ENCODE results near the gene TMEM130. TPM values are rescaled to one million over a fixed set of nuclear protein-coding genes. Genes with fewer than 3 reads are reported as not detected.

Gene TMEM130
- total and polyA plus RNA-seq, 2 experiments from 2014 or later, result 1.5 to 2.0 TPM

- Mint-ChIP-seq H3K4me3 (no peak overlapping the region), H3K9me3 (no peaks in the 10 kb centered on the region), H3K36me3 (ENCODE audit: low read depth) (no peaks in the 10 kb centered on the region; the same call in 2 of the 3 replicates), H3K4me1 (peaks cover 3% of the 10 kb centered on the region; the same call in 2 of the 3 replicates), H3K27ac (no peak overlapping the region), H3K27me3 (ENCODE audit: insufficient read depth, low read depth, poor library complexity) (peaks cover 19% of the 10 kb centered on the region)
- no peak for ATAC-seq
- no peaks in the 10 kb centered on the region for H3K36me3 ChIP-seq (ENCODE audit: insufficient read depth)
- peaks cover 5% of the 10 kb centered on the region; the same call in 1 of the 2 replicates for H3K4me1 ChIP-seq (ENCODE audit: insufficient read depth)
- H3K27ac ChIP-seq (ENCODE audit: low read depth), result no peak overlapping the region
- H3K27me3 ChIP-seq (ENCODE audit: insufficient read depth), result peaks cover 19% of the 10 kb centered on the region
- H2AFZ ChIP-seq, result no peak overlapping the region
- no peaks in the 10 kb centered on the region for H3K9me2 ChIP-seq (ENCODE audit: insufficient read depth)
- no peak overlapping the region for H3K4me2 ChIP-seq
- no peaks in the 10 kb centered on the region for H3K79me2 ChIP-seq (replicated peaks; ENCODE audit: insufficient read depth)
- H3K4me3 ChIP-seq, result no peak overlapping the region
- H4K20me1 ChIP-seq (replicated peaks; ENCODE audit: insufficient read depth), result no peaks in the 10 kb centered on the region
- TF ChIP-seq POLR2AphosphoS5 (IDR thresholded peaks at IDR 0.05; ENCODE audit: low read depth) (no peak), EZH2 (IDR thresholded peaks at IDR 0.05; ENCODE audit: low read depth, unreplicated experiment) (no peak), CREB1 (CRISPR knock-in tag; IDR thresholded peaks at IDR 0.05; ENCODE audit: low read depth) (no peak), STAT1 (IDR thresholded peaks at IDR 0.05; ENCODE audit: unreplicated experiment) (no peak), EZH2phosphoT487 (IDR thresholded peaks at IDR 0.05; ENCODE audit: unreplicated experiment) (no peak), NANOG (IDR thresholded peaks at IDR 0.05; ENCODE audit: borderline replicate concordance) (no peak), CTCF (conservative IDR thresholded peaks at IDR 0.05; ENCODE audit: low read depth in 2 of 2) (no peak), ETS1 (IDR thresholded peaks at IDR 0.05) (no peak), ZNF331 (CRISPR knock-in tag; IDR thresholded peaks at IDR 0.05; ENCODE audit: low read depth) (no peak), REST (IDR thresholded peaks at IDR 0.05; ENCODE audit: unreplicated experiment) (no peak), JUNB (IDR thresholded peaks at IDR 0.05; ENCODE audit: unreplicated experiment) (no peak), ZNF114 (CRISPR knock-in tag; IDR thresholded peaks at IDR 0.05) (no peak), ZNF462 (CRISPR knock-in tag; IDR thresholded peaks at IDR 0.05) (no peak)
- H3F3A ChIP-seq (replicated peaks; ENCODE audit: low read depth), result no peaks in the 10 kb centered on the region
- no peak for DNase-seq (ENCODE audit: low spot score)
Measured at GRCh38 chr7:98864731-98865453, 4.9 kb downstream of the TMEM130 start.
